Left colon (tissue), 2 donors: Measurements from ENCODE around the gene RBM7. TPM values are rescaled to one million over a fixed set of nuclear protein-coding genes. Genes with fewer than 3 reads are reported as not detected.

Experiments used
- ATAC-seq: fragments of 200-7000 bp; cut with Tn5 transposase; one replicate; pipeline ENCODE4 v1.9.1; 2020; ENCODE audit warnings: mild to moderate bottlenecking, moderate library complexity
- DNase-seq, 2 donors: peaks; one replicate each; pipeline ENCODE4 v3.0.0-alpha.2; 2020
- intact Hi-C, 2 donors: fragments of 100-400 bp; cut with DNase I in 1 of 2; cut with micrococcal nuclease in 1 of 2; formaldehyde crosslinking; loops; one replicate each; pipeline versions ENCODE4 v1.11.2 to v1.14.0; 2022; cut with DNase I, micrococcal nuclease
- total RNA-seq, 2 donors: library from RNA; stranded (reverse); fragmentation: NEBNext Ultra II Directional; extraction: Animal tissue kit (Norgen Biotek cat#: 25700); gene quantifications; one replicate each; pipeline ENCODE4 v1.2.1, GENCODE V29; 2021
- donor health status: DM: no; HTN: no; CAD: no.
- donor health status: DM: yes; HTN: yes; CAD: no.

The RBM7 gene
- total RNA-seq, 2 donors from 2014 or later: 31.1 to 33.6 TPM

DNA sequence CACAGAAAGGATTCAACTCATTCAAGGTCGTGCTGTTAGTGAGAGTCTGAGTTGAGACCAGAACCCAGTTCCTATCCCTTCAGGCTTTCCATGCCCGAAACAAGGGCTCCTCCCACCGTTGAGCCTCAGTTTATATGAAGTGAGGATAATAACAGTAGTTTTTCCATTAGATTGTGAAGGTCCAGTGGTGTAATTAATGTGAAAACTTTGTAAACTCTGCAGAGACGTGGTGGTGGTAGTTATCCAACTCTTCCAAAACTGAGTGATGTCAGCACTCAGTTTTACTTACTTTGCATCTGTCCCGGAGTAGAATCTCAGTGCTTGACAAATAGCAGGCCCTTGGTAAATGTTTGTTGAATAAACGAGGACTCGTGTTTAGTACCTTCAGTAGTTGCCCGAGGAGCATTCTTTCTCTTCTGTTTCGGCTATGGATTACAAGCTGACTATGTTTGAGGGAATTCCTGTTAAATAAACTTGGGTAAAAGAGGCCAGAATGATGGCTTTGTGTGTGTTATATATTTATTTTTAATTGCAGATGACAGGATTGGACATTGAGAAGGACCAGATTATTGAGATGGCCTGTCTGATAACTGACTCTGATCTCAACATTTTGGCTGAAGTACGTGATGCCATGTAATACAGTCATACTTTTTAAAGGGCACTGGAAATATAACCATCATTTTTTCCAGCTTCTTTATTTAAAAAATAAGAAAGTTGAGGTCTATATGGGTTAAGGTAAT, 39.8 kb downstream of the RBM7 start:
- DNase-seq (no peak), ATAC-seq (no peak)
- intact Hi-C loops: loop anchor here in 1 of 2 donors (10.0 kb wide), 1 partner anchor 95 kb away; no protein-coding TSS in a partner anchor

DNA sequence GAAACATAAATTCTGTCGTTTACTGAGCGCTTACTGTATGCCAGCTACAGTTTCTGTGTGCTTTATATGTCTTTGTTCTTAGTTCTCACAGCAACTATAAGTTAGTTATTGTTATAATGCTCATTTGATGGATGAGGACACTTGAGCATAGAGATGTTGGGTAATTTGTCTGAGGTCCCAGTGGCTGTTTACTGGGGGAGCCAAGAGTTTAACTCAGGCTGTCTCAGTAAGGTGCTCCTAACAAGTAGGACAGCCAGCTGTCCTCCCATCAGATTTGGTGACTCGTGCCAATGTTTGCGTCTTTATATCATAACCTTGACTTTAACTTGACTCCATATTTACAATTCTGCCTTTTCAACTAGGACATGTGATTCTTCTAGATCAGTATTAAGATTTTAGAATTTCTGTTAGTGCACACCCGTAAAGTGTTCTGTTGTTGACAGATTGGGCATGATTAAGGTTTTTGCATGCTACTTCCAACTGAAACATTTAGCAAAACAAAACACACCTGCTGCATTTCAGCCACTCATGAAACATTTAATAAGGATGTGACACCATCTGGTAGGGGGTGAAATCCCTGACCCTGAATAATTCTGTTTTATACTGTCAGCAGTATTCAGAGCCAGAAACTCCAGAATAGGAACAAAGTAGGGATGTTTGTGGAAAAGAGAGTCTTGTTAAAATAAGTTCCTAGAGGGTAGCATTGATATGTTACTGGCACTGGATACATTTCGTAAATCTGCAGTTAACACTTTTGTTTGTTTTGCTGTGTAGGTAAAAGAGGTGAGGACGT, 40.7 kb downstream of the RBM7 start:
- DNase-seq (no peak), ATAC-seq (no peak)
- intact Hi-C loops: loop anchor here in 1 of 2 donors (10.0 kb wide), 1 partner anchor 96 kb away; no protein-coding TSS in a partner anchor

DNA sequence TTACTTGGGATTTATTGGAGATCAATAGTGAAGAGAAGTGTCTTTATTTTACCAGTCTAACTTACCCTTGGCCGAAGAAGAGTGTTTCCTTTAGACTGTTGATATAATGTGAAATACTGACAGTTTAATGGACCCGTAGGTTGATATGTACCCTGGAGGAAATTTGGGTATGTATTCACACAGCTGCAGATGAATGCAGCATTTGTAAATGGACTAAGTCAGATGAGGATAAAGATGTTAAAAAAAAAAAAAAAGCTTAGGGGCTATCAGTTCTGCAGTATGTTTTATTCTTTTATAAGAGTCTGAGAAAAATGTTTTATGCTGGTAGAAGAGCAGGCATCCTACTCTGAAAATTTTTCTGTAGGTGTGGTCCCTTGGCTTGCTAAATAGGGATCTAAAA, 41.5 kb downstream of the RBM7 start:
- no peak for ATAC-seq
- intact Hi-C loops: loop anchor here in 1 of 2 donors (10.0 kb wide), 1 partner anchor 97 kb away; no protein-coding TSS in a partner anchor

DNA sequence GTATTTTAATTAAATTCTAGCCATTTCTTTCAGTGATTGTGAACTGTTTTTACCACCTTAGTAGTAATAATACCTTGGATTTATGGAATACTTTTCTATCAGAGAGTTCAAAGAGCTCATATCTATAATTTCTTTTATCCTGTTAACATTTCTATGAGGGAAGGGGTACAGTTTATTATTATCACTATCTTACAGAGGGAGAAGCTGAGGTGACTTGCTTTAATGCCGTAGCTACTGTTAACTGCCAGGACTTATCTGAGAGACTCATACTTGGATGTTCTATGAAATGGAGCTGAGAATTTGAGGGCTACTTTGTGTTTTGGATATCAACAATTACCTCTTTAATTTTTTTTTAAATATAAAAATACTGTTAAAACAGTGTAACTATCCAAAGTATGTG, 42.1 kb downstream of the RBM7 start:
- intact Hi-C loops: loop anchor here in 1 of 2 donors (10.0 kb wide), 1 partner anchor 98 kb away; no protein-coding TSS in a partner anchor
- DNase-seq (no peak), ATAC-seq (no peak)

More for the DNA sequence above, 41.5 kb downstream of the RBM7 start:
- no peak for DNase-seq

DNA sequence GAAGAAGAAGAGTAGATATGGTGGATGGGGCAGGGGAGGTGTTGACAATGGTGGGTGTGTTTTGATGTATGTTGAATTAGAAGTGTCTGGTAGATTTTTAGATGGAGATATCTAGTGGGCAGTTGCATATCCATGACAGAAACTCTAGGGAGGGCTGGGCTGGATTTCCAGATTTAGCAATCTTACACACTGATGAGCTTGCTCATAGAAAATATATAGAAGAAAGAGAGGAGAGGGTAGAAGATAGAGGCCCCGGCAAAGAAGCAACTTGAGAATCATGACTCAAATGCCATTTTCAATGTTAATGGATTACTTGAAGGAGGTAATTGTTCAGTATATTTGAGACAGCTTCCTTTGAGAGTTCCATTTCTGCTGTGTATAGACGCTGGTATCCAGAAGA, 47.0 kb downstream of the RBM7 start:
- ATAC-seq (no peak), DNase-seq (no peak)
- intact Hi-C loops: loop anchor here in 1 of 2 donors (10.0 kb wide), 1 partner anchor 103 kb away; no protein-coding TSS in a partner anchor

DNA sequence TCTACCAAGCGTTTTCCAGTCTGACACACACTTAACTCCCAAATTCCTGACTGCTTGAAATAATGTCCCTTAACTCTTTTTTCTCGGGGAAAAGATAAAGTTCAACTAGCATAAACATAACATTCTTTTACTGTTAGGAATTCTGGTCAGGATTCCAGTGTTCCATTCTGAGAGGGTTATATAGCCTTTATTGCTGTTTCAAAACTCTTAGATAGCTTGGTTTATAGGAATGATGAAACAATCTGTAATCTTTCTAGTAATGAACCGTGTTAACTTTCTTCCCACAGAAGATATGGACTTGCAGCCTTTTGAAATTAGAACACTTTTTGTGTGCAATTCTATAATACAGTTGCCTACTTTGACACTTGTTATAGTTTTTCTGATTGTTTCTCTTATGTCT, 47.4 kb downstream of the RBM7 start:
- intact Hi-C loops: loop anchor here in 1 of 2 donors (10.0 kb wide), 1 partner anchor 103 kb away; no protein-coding TSS in a partner anchor
- ATAC-seq (no peak), DNase-seq (no peak)

DNA sequence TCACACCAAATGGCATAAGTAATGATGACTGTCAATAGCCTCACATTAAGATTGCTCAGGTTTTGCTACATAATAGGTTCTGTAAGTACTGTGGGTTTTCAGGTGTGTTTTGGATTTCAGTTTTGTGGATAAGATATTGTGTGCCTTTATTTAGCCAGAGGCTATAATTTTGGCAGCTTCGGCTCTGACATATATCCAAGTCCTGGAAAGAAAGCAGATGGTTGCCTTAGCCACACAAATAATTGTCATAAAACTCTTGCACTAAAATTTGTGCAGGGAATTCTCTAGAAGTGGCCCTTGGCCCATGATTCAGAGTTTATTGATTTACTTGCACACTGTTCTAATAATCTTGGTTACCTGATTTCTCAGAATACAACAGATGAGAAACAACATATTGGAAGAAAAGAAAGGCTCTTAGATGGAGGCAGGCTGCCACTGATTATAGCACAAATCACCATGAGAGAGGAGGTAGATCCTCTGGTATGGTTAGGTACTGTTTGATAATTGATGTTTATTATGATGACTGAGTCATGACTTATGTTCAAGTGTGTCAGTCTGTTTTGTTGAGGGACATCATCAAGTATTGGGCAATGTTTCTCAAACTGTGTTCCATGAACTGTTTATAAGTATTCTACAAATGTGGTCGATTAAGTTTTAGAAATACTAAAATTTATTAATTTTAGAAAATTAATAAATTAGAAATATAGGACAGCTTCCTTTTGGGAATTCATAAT, 48.5 kb downstream of the RBM7 start:
- DNase-seq: no peak
- ATAC-seq: no peak
- intact Hi-C loops: loop anchor here in 1 of 2 donors (10.0 kb wide), 1 partner anchor 104 kb away; no protein-coding TSS in a partner anchor

DNA sequence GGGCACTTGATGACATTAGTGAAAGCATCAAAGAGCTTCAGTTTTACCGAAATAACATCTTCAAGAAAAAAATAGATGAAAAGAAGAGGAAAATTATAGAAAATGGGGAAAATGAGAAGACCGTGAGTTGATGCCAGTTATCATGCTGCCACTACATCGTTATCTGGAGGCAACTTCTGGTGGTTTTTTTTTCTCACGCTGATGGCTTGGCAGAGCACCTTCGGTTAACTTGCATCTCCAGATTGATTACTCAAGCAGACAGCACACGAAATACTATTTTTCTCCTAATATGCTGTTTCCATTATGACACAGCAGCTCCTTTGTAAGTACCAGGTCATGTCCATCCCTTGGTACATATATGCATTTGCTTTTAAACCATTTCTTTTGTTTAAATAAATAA, 49.4 kb downstream of the RBM7 start:
- ATAC-seq: no peak
- DNase-seq: no peak
- intact Hi-C loops: loop anchor here in 1 of 2 donors (10.0 kb wide), 1 partner anchor 105 kb away; no protein-coding TSS in a partner anchor

DNA sequence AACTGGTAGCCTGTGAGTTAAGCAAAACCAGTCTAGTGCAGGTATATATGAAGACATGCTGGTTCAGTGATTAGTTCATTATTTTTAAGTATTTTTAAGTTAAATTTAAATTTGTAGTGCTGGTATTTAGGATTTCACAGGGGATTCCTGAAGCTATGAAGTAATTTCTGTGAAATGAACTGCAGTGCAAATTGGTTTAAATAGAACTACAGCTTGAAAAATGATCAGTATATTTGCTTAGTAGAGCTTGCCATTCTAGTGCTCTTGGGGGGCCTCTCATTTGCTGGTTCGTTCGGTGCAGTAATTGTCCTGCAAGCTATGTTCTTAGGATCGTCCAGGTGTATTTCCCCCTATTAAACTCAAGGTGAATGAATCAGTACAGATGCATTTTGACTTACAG, 51.9 kb downstream of the RBM7 start:
- intact Hi-C loops: no loop called here
- ATAC-seq: no peak
- DNase-seq: no peak

Other genes starting within 250 kb of the RBM7 start
- gene NNMT, start 104.3 kb upstream of the RBM7 start, total RNA-seq: 10 to 100 TPM; 27.2 to 42.2 TPM
- 10 to 100 TPM in 1 of 2 donors, 1 to 10 TPM in 1; 9.2 to 12.5 TPM for gene C11orf71, start 155 bp upstream of the RBM7 start, total RNA-seq
- 10 to 100 TPM; 37.8 to 41.8 TPM for gene REXO2, start 38.8 kb downstream of the RBM7 start, total RNA-seq
- gene NXPE1, start 159.2 kb downstream of the RBM7 start, total RNA-seq: 100 to 1,000 TPM; 202 to 225 TPM
- 100 to 1,000 TPM; 142 to 191 TPM for gene NXPE4, start 195.1 kb downstream of the RBM7 start, total RNA-seq